ENCODE results near the gene MYL11. TPM values are rescaled to one million over a fixed set of nuclear protein-coding genes. Genes with fewer than 3 reads are reported as not detected.

MYL11 gene
- polyA plus RNA-seq, 2 of the 4 experiments (the other 2 are of a cell fraction), result 0.46 TPM; not detected in 1

- Histone ChIP-seq H3K4me1 (peaks cover 12% of the 10 kb centered on the region), H3K4me2 (no peak overlapping the region), H3K27ac (no peak overlapping the region), H3K4me3 (no peak overlapping the region), H3K9me3 (no peaks in the 10 kb centered on the region)
- FAIRE-seq, result no peak
- POLR2A ChIA-PET, result interaction anchor here (0.8 to 1.8 kb wide), 3 partner anchors 19 to 252 kb away, joined by 3 to 4 read pairs (median 3); partner anchors contain the start of genes PRR14 and TBC1D10B
- CTCF ChIA-PET, result interaction anchor here (1.4 to 11.5 kb wide), 3 partner anchors 10 to 230 kb away, joined by 3 to 149 read pairs (median 6); partner anchors contain the start of gene ZNF771
- no peak for TF ChIP-seq FOXS1 (CRISPR knock-in tag; IDR thresholded peaks at IDR 0.05)
- TF ChIP-seq CBX8 (IDR thresholded peaks at IDR 0.05), result no peak
- no peak for TF ChIP-seq RARB (CRISPR knock-in tag; IDR thresholded peaks at IDR 0.05)
- TF ChIP-seq BHLHE40 (IDR thresholded peaks at IDR 0.05; ENCODE audit: low read depth, low read length), result no peak
- no peak for TF ChIP-seq HDAC2 (IDR thresholded peaks at IDR 0.05)
- TF ChIP-seq MYC (IDR thresholded peaks at IDR 0.05; ENCODE audit: borderline replicate concordance, low read length), result no peak
- no peak for TF ChIP-seq PHF8 (IDR thresholded peaks at IDR 0.05; ENCODE audit: borderline replicate concordance, low read depth)
- no peak for ATAC-seq
- DNase-seq (ENCODE audit: low read depth in 1 of 2, low spot score in 1 of 2), result no peak
- WGBS (ENCODE audit: missing lambda C conversion rate), result 86% methylated on average over 23 of the region's 23 CpGs
These were observed 24.2 kb downstream of the MYL11 start for GRCh38 chr16:30398661-30399434.

- peak overlapping the region; percentile 82 to 94 for H3K27ac ChIP-seq
- FAIRE-seq, result no peak
- no peak for DNase-seq (ENCODE audit: low read depth in 1 of 2, low spot score in 1 of 2)
- ATAC-seq, result peak; percentile 2 to 8; a peak in 4 of 6 replicates
- ChIA-PET POLR2A (interaction anchor here (1.1 to 1.8 kb wide), 2 partner anchors 18 to 29 kb away, joined by 3 to 4 read pairs; partner anchors contain the start of gene TBC1D10B), CTCF (interaction anchor here (0.6 to 11.5 kb wide), 4 partner anchors 10 to 229 kb away, joined by 3 to 149 read pairs (median 4); partner anchors contain the start of gene ZNF771)
- H3K4me1 ChIP-seq, result peaks cover 8% of the 10 kb centered on the region
- 37% methylated on average over 12 of the region's 12 CpGs for WGBS (ENCODE audit: missing lambda C conversion rate)
- peak overlapping the region; percentile 73 for H3K4me2 ChIP-seq
- no peaks in the 10 kb centered on the region for H3K9me3 ChIP-seq
- TF ChIP-seq EHMT2 (IDR thresholded peaks at IDR 0.05; ENCODE audit: low read depth) (no peak), HDAC2 (IDR thresholded peaks at IDR 0.05) (no peak), SREBF2 (IDR thresholded peaks at IDR 0.05) (no peak)
- peak overlapping the region; percentile 63 for H3K4me3 ChIP-seq
These were observed 25.0 kb downstream of the MYL11 start for GRCh38 chr16:30399435-30400186.

- H3K4me1 ChIP-seq, result peaks cover 4% of the 10 kb centered on the region; the same call in 1 of the 3 replicates
- ChIA-PET POLR2A (interaction anchor here (0.6 kb wide), 1 partner anchor 232 kb away, joined by 7 read pairs; no protein-coding TSS in a partner anchor), CTCF (interaction anchor here (1.2 to 11.5 kb wide), 3 partner anchors 7 to 333 kb away, joined by 3 to 149 read pairs (median 3); partner anchors contain the start of gene ZNF771)
- no peak for FAIRE-seq
- no peak overlapping the region for H3K27ac ChIP-seq
- no peak for ATAC-seq
- WGBS (ENCODE audit: missing lambda C conversion rate), result 68% methylated on average over 8 of the region's 8 CpGs
- H3K4me2 ChIP-seq, result no peak overlapping the region; the same call in 2 of the 3 replicates
- DNase-seq (ENCODE audit: low read depth in 1 of 2, low spot score in 1 of 2), result peak in 1 of 2 experiments; percentile 35
- no peak for TF ChIP-seq RARB (CRISPR knock-in tag; IDR thresholded peaks at IDR 0.05)
- no peaks in the 10 kb centered on the region for H3K9me3 ChIP-seq
- H3K4me3 ChIP-seq, result no peak overlapping the region
These were observed 27.3 kb downstream of the MYL11 start for GRCh38 chr16:30401768-30402425.

GRCh38 chr16:30406795-30407101, 32.1 kb downstream of the MYL11 start:
- 46% methylated on average over 14 of the region's 14 CpGs for WGBS (ENCODE audit: missing lambda C conversion rate)

More at GRCh38 chr16:30406795-30407101, 32.1 kb downstream of the MYL11 start:
- DNase-seq (ENCODE audit: low read depth in 1 of 2, low spot score in 1 of 2) (no peak), ATAC-seq (no peak), FAIRE-seq (no peak)
- Histone ChIP-seq H3K4me3 (peak overlapping the region; percentile 62), H3K4me2 (peak overlapping the region; percentile 94), H3K27ac (peak overlapping the region; percentile 80 to 92), H3K9me3 (no peaks in the 10 kb centered on the region), H3K4me1 (peaks cover 20% of the 10 kb centered on the region)
- ChIA-PET POLR2A (interaction anchor here (1.0 to 2.1 kb wide), 6 partner anchors 9 to 36 kb away, joined by 3 to 16 read pairs (median 8); partner anchors contain the start of genes DCTPP1 and ZNF48), CTCF (interaction anchor here (1.2 to 7.5 kb wide), 7 partner anchors 10 to 294 kb away, joined by 3 to 149 read pairs (median 4); partner anchors contain the start of genes DCTPP1, GDPD3 and ZNF48)
- TF ChIP-seq E2F6 (IDR thresholded peaks at IDR 0.05; ENCODE audit: borderline replicate concordance, low read depth), result no peak
- TF ChIP-seq BCL3 (IDR thresholded peaks at IDR 0.05), result no peak
- no peak for TF ChIP-seq CBX2 (IDR thresholded peaks at IDR 0.05; ENCODE audit: borderline replicate concordance, low read depth)
- TF ChIP-seq EHMT2 (IDR thresholded peaks at IDR 0.05; ENCODE audit: low read depth), result no peak
- TF ChIP-seq FOSL2 (IDR thresholded peaks at IDR 0.05), result no peak
- TF ChIP-seq FOSL2 (CRISPR knock-in tag; IDR thresholded peaks at IDR 0.05), result no peak
- no peak for TF ChIP-seq RAD21 (conservative IDR thresholded peaks at IDR 0.05 in 1 of 2, IDR thresholded peaks at IDR 0.05 in 1 of 2)
- no peak for TF ChIP-seq SREBF2 (IDR thresholded peaks at IDR 0.05)
- no peak for TF ChIP-seq CEBPB (IDR thresholded peaks at IDR 0.05)
- TF ChIP-seq FOSB (CRISPR knock-in tag; IDR thresholded peaks at IDR 0.05), result no peak
